Suprapubic skin (tissue), 4 donors: ENCODE measurements around the gene PFN1. TPM values are rescaled to one million over a fixed set of nuclear protein-coding genes. Genes with fewer than 3 reads are reported as not detected.

Experiments
- DNase-seq, 2 donors: peaks; one replicate each; pipeline ENCODE4 v3.0.0-alpha.2; 2019; ENCODE audit warnings: low spot score in 2 of 2
- H3K27ac ChIP-seq: fragments of 200-600 bp; sonication (generic); one replicate; pipeline ENCODE4 v1.5.1; 2019
- H3K27me3 ChIP-seq: fragments of 200-600 bp; sonication (generic); one replicate; pipeline ENCODE4 v1.5.1; 2019
- H3K36me3 ChIP-seq: fragments of 200-600 bp; sonication (generic); one replicate; pipeline ENCODE4 v1.5.1; 2019
- H3K4me1 ChIP-seq: fragments of 200-600 bp; sonication (generic); one replicate; pipeline ENCODE4 v1.5.1; 2019
- H3K4me3 ChIP-seq: fragments of 200-600 bp; sonication (generic); one replicate; pipeline ENCODE4 v1.5.1; 2019; ENCODE audit warnings: mild to moderate bottlenecking
- H3K9me3 ChIP-seq: fragments of 200-600 bp; sonication (generic); one replicate; pipeline ENCODE4 v1.5.1; 2019
- EP300 ChIP-seq: sonication (generic); formaldehyde crosslinking; IDR thresholded peaks from one replicate; pipeline ENCODE4 v1.6.1; 2017; ENCODE audit warnings: antibody characterized with exemption
- POLR2A ChIP-seq, 2 donors: fragments of 450-650 bp; IDR thresholded peaks; one replicate each; pipeline ENCODE4 v1.6.1; 2017; ENCODE audit warnings: antibody characterized with exemption in 2 of 2, mild to moderate bottlenecking in 2 of 2, moderate library complexity in 2 of 2
- POLR2AphosphoS5 ChIP-seq, 3 donors: sonication (generic); formaldehyde crosslinking; IDR thresholded peaks; one replicate each; pipeline ENCODE4 v1.6.1; 2017; ENCODE audit warnings: antibody characterized with exemption in 3 of 3
- WGBS: methylation state at CpG from one replicate; pipeline ENCODE4 v1.1.5; 2018; 5-methylcytosine and 5-hydroxymethylcytosine counted together
- total RNA-seq, 4 donors: library from RNA; depleted of rRNA; stranded (reverse); fragments of >200 nt; gene quantifications; one replicate each; pipeline ENCODE4 v1.1.0, GENCODE V29; 2016
- TF ChIP-seq, protein P1 (sequence below), 2 donors: fragments of 200-600 bp in 1 of 2; fragments of 450-650 bp in 1 of 2; sonication (generic) in 1 of 2; IDR thresholded peaks; one replicate each; pipeline ENCODE4 v1.5.1; 2016 to 2019; ENCODE audit warnings: antibody characterized with exemption in 2 of 2, mild to moderate bottlenecking in 1 of 2, moderate library complexity in 1 of 2

Gene PFN1
- total RNA-seq, 4 donors from 2014 or later: 392 to 756 (median 686) TPM

DNA sequence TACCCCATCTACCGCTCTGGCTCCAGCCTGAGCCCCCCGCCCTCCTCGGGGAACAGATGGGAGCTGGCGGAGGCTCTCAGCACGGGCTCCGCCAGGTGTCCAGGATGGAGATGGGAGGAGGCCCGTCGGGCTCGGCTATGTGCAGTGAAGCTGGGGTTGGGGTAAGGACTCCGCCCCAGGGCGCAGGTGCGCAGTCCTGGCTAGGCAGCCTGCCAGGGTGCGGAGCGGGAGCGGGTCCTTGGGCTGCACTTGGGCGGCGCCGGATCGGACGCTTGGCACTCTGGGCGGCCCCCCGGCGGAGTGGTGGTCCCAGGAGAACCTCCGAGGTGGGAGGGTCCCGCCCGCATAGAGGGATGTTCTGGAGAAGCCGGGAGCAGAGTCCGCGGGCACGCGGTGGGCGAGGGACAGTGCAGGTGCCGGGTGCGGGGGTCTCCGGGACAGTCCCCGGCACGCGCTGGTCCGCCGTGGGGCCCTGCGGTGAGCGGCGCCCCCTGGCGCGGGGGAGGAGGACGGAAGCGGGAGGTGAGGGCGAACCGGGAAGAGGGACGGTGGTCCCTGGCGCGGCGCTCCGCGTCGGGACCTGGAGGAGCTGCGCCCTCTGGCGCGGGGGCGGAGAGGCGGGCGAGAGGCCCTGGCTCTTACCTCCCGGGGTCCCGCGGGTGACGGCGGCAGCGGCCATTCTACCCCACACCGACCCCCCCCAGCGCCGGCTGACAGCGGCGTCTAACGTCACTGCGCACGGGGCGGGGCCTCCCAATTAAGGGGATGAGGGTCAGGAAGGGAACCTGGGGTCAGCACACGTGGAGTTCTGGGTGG, 38.8 kb upstream of the PFN1 start, which contains the start of gene CAMTA2:
Gene CAMTA2 (minus strand): TSS at position 725 of the 816 bp plus-strand sequence. CDS start 1,453 bp downstream, outside the sequence.
- Histone ChIP-seq H3K27ac (peak within 1 kb of the TSS; percentile 89), H3K4me1 (peaks cover 27% of the 10 kb centered on the region), H3K36me3 (peaks cover 18% of the 10 kb centered on the region), H3K9me3 (no peaks in the 10 kb centered on the region), H3K27me3 (no peaks in the 10 kb centered on the region), H3K4me3 (peak within 1 kb of the TSS; percentile 84)
- DNase-seq: peak; percentile 94 to 96
- WGBS: 7% methylated on average over 10 of the region's 78 CpGs
- TF ChIP-seq EP300: no peak
- TF ChIP-seq, protein P1, sequence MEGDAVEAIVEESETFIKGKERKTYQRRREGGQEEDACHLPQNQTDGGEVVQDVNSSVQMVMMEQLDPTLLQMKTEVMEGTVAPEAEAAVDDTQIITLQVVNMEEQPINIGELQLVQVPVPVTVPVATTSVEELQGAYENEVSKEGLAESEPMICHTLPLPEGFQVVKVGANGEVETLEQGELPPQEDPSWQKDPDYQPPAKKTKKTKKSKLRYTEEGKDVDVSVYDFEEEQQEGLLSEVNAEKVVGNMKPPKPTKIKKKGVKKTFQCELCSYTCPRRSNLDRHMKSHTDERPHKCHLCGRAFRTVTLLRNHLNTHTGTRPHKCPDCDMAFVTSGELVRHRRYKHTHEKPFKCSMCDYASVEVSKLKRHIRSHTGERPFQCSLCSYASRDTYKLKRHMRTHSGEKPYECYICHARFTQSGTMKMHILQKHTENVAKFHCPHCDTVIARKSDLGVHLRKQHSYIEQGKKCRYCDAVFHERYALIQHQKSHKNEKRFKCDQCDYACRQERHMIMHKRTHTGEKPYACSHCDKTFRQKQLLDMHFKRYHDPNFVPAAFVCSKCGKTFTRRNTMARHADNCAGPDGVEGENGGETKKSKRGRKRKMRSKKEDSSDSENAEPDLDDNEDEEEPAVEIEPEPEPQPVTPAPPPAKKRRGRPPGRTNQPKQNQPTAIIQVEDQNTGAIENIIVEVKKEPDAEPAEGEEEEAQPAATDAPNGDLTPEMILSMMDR (IDR thresholded peaks at IDR 0.05): peak in 1 of 2 donors; percentile 65
- TF ChIP-seq POLR2A (IDR thresholded peaks at IDR 0.05): peak in 1 of 2 donors; percentile 70
- no peak for TF ChIP-seq POLR2AphosphoS5 (IDR thresholded peaks at IDR 0.05)

DNA sequence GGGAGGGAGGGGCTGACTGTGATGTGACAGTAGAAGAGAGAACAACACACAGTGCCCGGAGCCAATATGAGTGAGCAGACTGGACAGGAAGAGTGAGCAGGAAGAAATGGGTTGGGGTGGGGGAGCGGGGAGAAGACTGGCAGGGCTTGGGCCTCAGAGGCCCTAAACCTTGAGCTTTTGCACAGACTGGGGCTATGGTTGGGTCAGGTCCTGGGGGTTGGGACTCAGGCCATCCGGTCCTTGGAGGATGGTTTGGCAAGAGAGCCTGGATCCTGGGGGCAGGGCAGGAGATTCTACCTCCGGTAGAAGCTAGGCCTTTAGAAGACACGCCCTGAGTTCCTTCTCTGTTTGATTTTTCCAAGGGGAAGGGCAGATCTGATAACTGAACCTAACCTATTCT, 38.1 kb upstream of the PFN1 start:
- H3K36me3 ChIP-seq: peaks cover 26% of the 10 kb centered on the region
- TF ChIP-seq POLR2A (IDR thresholded peaks at IDR 0.05) (no peak), POLR2AphosphoS5 (IDR thresholded peaks at IDR 0.05) (no peak), EP300 (no peak)
- TF ChIP-seq, protein P1 (IDR thresholded peaks at IDR 0.05): no peak
- DNase-seq: no peak
- no peaks in the 10 kb centered on the region for H3K27me3 ChIP-seq
- WGBS: 21% methylated on average over 4 of the region's 5 CpGs
- H3K9me3 ChIP-seq: no peaks in the 10 kb centered on the region
- H3K27ac ChIP-seq: peak overlapping the region; percentile 89
- H3K4me1 ChIP-seq: peaks cover 27% of the 10 kb centered on the region
- H3K4me3 ChIP-seq: peak overlapping the region; percentile 84

DNA sequence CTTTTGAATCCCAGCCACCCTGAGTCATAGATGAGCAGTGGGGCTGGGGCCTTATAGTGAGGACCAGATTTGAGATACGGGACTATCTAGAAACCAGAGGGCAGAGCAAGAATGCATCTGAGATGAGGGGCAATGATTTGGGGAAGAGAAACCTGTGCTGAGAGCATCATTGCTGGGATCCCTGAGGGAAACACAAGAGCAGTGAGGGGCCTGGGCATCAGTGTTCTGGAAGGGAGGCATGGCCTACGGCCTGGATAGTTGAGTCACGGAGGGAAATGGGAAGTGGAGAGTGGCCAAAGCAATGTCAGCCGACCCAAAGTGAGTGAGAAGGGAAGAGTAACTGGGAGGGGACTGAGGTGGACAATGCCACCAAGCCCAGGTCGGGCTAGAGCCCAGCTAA, 34.0 kb upstream of the PFN1 start:
- WGBS: 73% methylated on average over 5 of the region's 5 CpGs
- peaks cover 64% of the 10 kb centered on the region for H3K36me3 ChIP-seq
- H3K4me1 ChIP-seq: peaks cover 20% of the 10 kb centered on the region
- H3K4me3 ChIP-seq: no peak overlapping the region
- no peaks in the 10 kb centered on the region for H3K27me3 ChIP-seq
- no peaks in the 10 kb centered on the region for H3K9me3 ChIP-seq
- DNase-seq: no peak
- TF ChIP-seq POLR2AphosphoS5 (IDR thresholded peaks at IDR 0.05): no peak
- no peak for TF ChIP-seq EP300
- no peak for TF ChIP-seq POLR2A (IDR thresholded peaks at IDR 0.05)
- TF ChIP-seq, protein P1 (IDR thresholded peaks at IDR 0.05): no peak
- H3K27ac ChIP-seq: no peak overlapping the region

DNA sequence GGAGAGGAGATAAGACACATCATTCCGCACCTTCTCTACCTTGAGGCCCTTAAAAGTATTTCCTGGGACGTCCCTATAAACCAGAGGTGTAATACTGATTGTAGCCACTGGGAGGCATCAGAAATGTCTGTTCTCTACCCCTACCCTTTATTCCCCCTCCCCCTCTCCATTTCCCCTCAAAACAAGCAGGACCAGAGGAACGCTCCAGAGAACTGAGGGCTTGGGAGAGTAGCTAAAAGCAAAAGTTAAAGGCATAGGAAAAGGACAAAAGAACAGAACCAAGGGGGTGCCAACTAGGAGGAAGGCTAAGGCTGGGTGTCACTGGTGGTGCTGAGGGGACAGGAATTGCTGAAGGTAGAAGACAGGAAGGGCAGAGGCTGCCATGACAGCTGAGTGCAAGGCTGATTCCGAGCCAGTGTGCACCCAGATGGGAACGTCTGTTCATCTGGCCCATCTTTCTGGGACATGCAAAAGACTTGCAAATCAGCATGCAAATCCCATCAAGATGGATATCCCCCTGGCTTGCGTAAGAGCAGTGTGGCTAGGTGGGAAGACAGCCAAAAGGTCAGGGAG, 32.4 kb upstream of the PFN1 start:
- peaks cover 80% of the 10 kb centered on the region for H3K36me3 ChIP-seq
- H3K9me3 ChIP-seq: no peaks in the 10 kb centered on the region
- WGBS: 36% methylated on average over 6 of the region's 6 CpGs
- H3K4me3 ChIP-seq: no peak overlapping the region
- peaks cover 10% of the 10 kb centered on the region for H3K4me1 ChIP-seq
- H3K27ac ChIP-seq: no peak overlapping the region
- DNase-seq: no peak
- TF ChIP-seq, protein P1 (IDR thresholded peaks at IDR 0.05): peak; percentile 57 to 67
- TF ChIP-seq POLR2A (IDR thresholded peaks at IDR 0.05): no peak
- H3K27me3 ChIP-seq: no peaks in the 10 kb centered on the region

DNA sequence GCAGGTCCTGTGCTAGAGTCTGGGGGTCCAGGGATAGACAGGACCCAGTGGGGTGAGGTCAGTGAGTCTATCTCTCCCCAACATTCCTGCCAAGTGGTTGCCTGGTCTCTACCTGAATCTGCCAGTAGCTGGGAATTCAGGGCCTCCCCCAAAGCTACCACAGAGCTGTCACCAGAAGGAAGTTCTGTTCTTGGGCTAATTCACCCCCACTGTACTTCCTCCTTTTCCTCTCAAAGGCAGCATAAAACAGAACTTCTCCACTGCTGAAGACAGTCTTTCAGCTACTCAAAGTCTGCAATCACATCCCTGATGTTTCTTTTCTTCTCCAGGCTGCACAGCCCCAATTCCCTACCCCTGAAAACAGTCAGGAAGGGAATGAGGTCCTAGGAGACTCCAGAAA, 30.4 kb upstream of the PFN1 start:
- Histone ChIP-seq H3K27me3 (no peaks in the 10 kb centered on the region), H3K27ac (no peak overlapping the region), H3K36me3 (peaks cover 86% of the 10 kb centered on the region), H3K9me3 (no peaks in the 10 kb centered on the region), H3K4me3 (no peak overlapping the region), H3K4me1 (peaks cover 10% of the 10 kb centered on the region)
- TF ChIP-seq, protein P1 (IDR thresholded peaks at IDR 0.05): no peak
- no peak for TF ChIP-seq POLR2A (IDR thresholded peaks at IDR 0.05)
- no peak for TF ChIP-seq POLR2AphosphoS5 (IDR thresholded peaks at IDR 0.05)
- no peak for TF ChIP-seq EP300
- DNase-seq: no peak
